ENCODE data around the gene MEIKIN.

GRCh38 chr5:131883984-131884383 lies 61.5 kb downstream of the MEIKIN start:
- no peak for TF ChIP-seq NRF1 (IDR thresholded peaks at IDR 0.05; ENCODE audit: low read depth, low read length)
- TF ChIP-seq CREB1 (IDR thresholded peaks at IDR 0.05), result no peak
- TF ChIP-seq, protein P1, sequence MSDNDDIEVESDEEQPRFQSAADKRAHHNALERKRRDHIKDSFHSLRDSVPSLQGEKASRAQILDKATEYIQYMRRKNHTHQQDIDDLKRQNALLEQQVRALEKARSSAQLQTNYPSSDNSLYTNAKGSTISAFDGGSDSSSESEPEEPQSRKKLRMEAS (IDR thresholded peaks at IDR 0.05), result no peak
- TF ChIP-seq, protein P2, sequence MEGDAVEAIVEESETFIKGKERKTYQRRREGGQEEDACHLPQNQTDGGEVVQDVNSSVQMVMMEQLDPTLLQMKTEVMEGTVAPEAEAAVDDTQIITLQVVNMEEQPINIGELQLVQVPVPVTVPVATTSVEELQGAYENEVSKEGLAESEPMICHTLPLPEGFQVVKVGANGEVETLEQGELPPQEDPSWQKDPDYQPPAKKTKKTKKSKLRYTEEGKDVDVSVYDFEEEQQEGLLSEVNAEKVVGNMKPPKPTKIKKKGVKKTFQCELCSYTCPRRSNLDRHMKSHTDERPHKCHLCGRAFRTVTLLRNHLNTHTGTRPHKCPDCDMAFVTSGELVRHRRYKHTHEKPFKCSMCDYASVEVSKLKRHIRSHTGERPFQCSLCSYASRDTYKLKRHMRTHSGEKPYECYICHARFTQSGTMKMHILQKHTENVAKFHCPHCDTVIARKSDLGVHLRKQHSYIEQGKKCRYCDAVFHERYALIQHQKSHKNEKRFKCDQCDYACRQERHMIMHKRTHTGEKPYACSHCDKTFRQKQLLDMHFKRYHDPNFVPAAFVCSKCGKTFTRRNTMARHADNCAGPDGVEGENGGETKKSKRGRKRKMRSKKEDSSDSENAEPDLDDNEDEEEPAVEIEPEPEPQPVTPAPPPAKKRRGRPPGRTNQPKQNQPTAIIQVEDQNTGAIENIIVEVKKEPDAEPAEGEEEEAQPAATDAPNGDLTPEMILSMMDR (IDR thresholded peaks at IDR 0.05; ENCODE audit: control extremely low read depth in 1 of 3, insufficient read depth in 1 of 3, low read depth in 1 of 3, low read length in 3 of 3), result no peak
- no peak for TF ChIP-seq KDM5A (IDR thresholded peaks at IDR 0.05; ENCODE audit: low read length)
- TF ChIP-seq EZH2 (IDR thresholded peaks at IDR 0.05; ENCODE audit: low read depth, low read length, severe bottlenecking), result no peak
- TF ChIP-seq BCL11A (IDR thresholded peaks at IDR 0.05; ENCODE audit: low read depth in 2 of 2, low read length in 2 of 2), result no peak
- no peak for TF ChIP-seq TAF7 (optimal IDR thresholded peaks at IDR 0.05; ENCODE audit: borderline replicate concordance, low read depth, low read length)
- no peak for TF ChIP-seq POLR2A (IDR thresholded peaks at IDR 0.05; ENCODE audit: control extremely low read depth in 1 of 2, low read depth in 2 of 2, low read length in 2 of 2)
- no peak for TF ChIP-seq TAF1 (IDR thresholded peaks at IDR 0.05; ENCODE audit: low read depth, low read length)
- no peak for TF ChIP-seq EGR1 (IDR thresholded peaks at IDR 0.05; ENCODE audit: borderline replicate concordance, low read depth, low read length)
- TF ChIP-seq POLR2AphosphoS5 (IDR thresholded peaks at IDR 0.05; ENCODE audit: low read depth, low read length), result no peak
- TF ChIP-seq TEAD4 (IDR thresholded peaks at IDR 0.05; ENCODE audit: low read depth, low read length), result no peak
